ENCODE results near the gene CHST3. TPM values are rescaled to one million over a fixed set of nuclear protein-coding genes. Genes with fewer than 3 reads are reported as not detected.
"Not testable (repeated sequence)": the region's sequence is repeated elsewhere in the genome, so short reads cannot be mapped to it uniquely, and the experiment has no call there.

Gene CHST3
- total RNA-seq, 1 experiment from 2014 or later = 14.1 TPM

GRCh38 chr10:71988895-71989294, 24.7 kb downstream of the CHST3 start:
- DNase-seq (ENCODE audit: low spot score) = not testable (repeated sequence)

- no peak for DNase-seq (ENCODE audit: low spot score)
Observed at GRCh38 chr10:71989661-71990454, 25.7 kb downstream of the CHST3 start.

GRCh38 chr10:71990706-71991269, 26.6 kb downstream of the CHST3 start:
- DNase-seq (ENCODE audit: low spot score) = no peak

GRCh38 chr10:71995449-71995848, 31.3 kb downstream of the CHST3 start:
- no peak for DNase-seq (ENCODE audit: low spot score)

- DNase-seq (ENCODE audit: low spot score) = no peak
Observed at GRCh38 chr10:71995887-71996575, 31.8 kb downstream of the CHST3 start.

- DNase-seq (ENCODE audit: low spot score) = no peak
Observed at GRCh38 chr10:71996592-71997371, 32.6 kb downstream of the CHST3 start.

GRCh38 chr10:71998119-71998839, 34.1 kb downstream of the CHST3 start:
- no peak for DNase-seq (ENCODE audit: low spot score)

- peak; percentile 17 for DNase-seq (ENCODE audit: low spot score)
Observed at GRCh38 chr10:71998840-71999194, 34.6 kb downstream of the CHST3 start.

- no peak for DNase-seq (ENCODE audit: low spot score)
Observed at GRCh38 chr10:71999360-72000072, 35.3 kb downstream of the CHST3 start.

- DNase-seq (ENCODE audit: low spot score) = no peak
Observed at GRCh38 chr10:72000073-72001032, 36.2 kb downstream of the CHST3 start.

- DNase-seq (ENCODE audit: low spot score) = peak; percentile 36
Observed at GRCh38 chr10:72001033-72001395, 36.8 kb downstream of the CHST3 start.

- no peak for DNase-seq (ENCODE audit: low spot score)
Observed at GRCh38 chr10:72002354-72003295, 38.4 kb downstream of the CHST3 start.

- DNase-seq (ENCODE audit: low spot score) = no peak
Observed at GRCh38 chr10:72006026-72006425, 41.8 kb downstream of the CHST3 start.

GRCh38 chr10:72007246-72007892, 43.2 kb downstream of the CHST3 start:
- no peak for DNase-seq (ENCODE audit: low spot score)

GRCh38 chr10:72008096-72008981, 44.1 kb downstream of the CHST3 start:
- DNase-seq (ENCODE audit: low spot score) = no peak

- DNase-seq (ENCODE audit: low spot score) = no peak
Observed at GRCh38 chr10:72009051-72009424, 44.8 kb downstream of the CHST3 start.
